GM19397 (cell line): ENCODE results near the gene IMPA2.

Source experiments
- ATAC-seq: cut with Tn5 transposase; IDR thresholded peaks from one replicate; pipeline ENCODE4 v1.9.1; 2021; ENCODE audit warnings: mild to moderate bottlenecking, moderate library complexity; ENCODE audit not compliant: unreplicated experiment

Gene IMPA2

DNA sequence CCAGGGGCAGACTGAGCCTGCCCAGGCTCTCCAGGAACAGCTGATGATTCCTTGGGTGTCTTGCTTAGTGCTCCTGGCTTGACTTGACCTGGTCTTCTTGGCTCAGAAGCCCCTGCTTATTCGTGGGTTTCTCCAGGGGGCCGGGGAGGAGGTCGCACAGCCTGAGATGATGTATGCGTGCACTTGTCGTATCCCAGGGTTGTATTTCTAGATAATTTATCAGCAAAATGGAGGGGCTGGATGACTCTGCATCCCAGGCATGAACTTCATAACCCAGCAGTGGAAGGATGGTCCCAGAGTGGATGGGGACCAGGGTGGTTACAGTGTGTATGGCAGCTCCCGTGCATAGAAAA is 25.2 kb downstream of the IMPA2 start:
- ATAC-seq: no peak

DNA sequence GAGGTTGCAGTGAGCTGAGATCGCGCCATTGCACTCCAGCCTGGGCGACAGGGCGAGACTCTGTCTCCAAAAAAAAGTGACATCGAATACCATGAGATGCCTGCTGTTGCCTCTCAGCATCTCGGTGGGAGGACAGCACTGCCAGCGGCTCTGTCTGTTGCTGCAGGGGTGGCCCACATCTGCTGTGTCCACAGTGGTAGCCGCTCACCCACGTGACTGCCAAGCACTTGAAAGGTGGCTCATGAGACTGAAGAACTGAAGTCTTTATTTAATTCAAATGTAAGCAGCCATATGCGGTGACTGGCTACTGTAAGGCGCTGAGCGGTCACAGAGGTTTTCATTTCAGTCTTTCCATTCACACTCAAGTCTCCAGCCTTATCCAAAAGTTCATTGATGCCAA is 25.8 kb downstream of the IMPA2 start:
- no peak for ATAC-seq

DNA sequence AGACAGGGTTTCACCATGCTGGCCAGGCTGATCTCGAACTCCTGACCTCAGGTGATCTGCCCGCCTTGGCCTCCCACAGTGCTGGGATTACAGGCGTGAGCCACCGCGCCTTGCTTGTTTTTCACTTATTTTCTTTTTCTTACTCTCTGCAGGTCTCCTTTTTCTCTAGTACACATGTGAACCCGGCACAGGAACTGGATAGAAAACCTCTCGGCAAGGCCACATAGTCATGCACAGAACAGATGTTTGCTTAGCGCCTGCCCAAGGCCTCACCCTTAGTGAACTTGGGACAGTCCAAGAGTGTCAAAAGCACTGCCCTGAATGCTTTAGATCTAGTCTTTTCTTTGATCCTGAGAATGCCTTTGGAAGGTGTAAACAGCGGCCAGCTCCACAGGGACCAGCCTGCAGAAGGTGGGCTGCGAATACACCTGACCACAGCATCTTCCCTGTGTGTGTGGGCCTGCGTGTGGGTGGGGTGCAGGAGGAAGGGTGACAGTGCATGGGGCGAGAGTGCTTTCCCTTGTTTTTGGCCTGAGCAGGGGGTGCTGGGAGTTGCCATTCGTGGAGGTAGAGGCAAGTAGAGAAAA is 27.0 kb downstream of the IMPA2 start:
- no peak for ATAC-seq

DNA sequence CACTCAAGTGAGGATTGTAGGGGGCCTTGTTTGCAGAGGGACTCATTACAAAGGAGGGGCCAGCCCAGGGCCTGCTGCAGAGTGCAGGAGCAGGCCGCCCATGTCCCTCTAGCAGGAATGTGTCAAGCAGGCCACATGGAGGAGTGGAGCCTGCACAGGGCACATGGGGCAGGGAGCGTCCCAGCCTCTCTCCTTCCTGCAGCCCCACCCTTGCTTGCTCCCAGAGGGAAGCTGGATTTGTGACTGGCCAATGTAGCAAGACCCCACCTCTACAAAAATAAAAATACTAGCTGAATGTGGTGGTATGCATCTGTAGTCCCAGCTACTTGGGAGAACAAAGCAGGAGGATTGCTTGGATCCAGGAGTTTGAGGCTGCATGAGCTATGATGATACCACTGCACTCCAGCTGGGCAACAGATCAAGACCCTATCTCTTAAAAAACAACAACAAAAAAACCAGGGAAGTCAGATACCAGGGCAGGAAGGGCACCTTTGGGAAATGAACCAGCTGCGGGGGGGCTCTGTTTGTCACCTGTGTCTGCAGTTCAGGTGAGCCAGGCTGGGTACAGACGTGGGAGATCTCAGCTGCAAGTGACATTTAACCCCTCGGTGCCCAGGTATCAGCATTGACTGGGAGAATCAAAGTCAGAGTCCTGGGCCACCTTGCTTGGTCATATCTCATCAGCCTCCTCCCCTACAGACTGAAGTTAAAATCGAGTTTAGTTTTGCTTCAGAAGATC is 27.7 kb downstream of the IMPA2 start:
- ATAC-seq: no peak

DNA sequence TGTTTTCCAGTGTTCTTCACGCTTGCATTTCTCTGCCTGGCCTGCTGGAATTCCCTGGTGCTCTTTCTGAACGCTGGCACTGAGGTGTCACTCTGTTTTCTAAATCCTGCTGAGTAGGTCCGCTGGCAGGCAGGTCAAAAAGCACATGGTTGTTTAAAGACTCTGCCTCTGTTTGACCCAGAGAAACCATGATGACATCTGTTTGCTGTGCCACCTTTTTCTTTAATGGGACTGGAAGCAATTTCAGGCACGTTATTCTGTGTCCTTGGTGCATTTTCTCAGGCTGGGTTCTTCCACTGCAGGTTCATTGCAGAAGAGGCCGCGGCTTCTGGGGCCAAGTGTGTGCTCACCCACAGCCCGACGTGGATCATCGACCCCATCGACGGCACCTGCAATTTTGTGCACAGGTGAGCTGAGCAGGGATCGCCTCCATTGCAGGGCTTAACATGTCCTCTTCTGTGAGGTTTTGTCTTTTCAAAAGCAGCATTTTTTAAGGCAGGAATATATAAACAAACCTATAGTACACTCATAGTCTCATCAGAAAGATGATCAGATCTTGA is 28.4 kb downstream of the IMPA2 start:
- ATAC-seq: no peak

DNA sequence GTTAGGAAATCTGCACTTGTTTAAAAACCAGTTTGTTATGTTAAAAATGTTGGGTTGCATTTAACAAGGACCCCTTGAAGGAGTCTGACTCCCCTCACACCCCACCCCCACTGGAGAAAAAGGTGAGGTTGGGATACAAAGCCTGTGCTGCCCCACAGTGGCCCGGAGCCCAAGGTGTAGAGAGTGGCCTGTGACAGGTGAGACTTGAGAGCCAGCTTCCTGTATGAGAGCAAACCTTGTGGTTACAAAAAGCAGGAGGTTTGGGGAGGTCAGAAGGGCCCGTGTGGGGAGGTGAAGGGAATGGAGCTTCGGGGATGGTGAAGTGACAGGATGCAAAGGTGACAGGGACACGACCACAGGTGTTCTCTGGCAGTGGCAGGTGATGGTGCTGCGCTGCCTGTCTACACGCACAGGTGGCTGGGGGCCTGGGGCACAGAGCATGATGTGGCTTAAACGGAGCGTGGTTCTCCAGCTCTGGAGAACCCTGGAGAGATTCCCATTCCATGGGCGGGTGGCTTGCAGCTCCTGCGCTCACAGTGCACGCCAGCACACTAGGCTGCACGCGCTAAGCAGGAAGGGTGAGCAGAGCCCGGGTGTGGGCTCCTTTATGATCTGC is 29.0 kb downstream of the IMPA2 start:
- ATAC-seq: no peak

DNA sequence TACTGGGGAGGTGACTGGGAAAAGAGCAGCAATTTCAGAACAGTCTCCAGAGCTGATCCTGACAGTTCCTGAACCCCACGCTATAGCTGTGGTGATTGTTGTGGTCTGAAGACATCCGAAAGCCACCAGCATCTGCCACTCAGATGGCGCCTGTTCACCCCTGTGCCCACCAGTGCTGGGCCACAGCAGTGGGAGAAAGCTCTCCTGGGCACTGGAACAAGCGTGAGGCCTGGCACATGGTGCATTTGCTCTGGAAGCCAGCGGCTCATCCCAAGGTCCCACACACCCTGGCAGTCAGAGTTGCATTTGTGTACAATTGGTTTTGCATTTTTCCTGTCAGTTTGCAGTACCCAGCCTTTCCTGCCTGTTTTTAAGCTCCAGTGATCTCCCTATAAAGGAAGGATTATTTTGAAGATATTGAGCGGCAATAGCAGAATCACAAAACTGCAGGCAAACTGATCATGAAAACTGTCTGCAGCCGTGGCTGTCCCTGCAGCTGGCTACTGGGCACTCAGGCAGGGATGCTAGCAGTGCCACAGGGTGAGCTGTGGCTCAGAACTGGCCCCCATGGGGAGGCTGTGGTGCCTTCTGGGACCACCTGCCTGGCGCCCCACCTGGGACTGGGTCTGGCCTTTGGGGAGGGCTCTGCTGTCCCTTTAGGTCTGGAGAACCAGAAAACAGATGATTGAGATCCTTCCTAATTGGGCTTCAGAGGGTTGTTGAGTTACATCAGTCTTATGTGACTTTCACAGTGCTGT is 30.1 kb downstream of the IMPA2 start:
- ATAC-seq: no peak

DNA sequence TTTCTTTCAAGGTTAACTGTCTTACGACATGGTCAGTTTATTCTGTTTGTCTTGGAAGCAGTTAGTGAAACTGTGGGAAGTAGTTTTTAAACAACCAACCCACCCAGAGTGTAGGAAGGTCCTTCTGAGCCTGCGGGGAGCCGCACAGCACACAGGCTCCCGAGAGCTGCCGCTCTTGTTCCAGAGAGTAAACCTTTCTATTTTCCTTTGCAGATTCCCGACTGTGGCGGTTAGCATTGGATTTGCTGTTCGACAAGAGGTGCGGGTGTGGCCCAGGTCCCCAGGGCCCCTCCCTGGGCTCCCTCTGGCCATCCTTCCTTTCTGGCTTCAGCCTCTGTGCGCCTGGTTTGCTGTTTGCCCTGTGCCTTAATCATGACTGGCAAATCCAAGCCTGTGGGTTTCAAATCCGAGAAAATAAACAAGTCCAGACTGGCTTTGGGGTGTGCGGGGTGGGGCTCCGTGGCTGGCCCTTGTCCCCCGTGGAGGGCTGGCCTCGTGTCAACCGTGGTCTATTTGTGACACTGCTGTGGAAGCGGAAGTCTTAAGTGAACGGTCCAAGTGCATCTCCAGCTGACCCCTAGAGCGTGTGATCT is 30.7 kb downstream of the IMPA2 start:
- ATAC-seq: no peak

DNA sequence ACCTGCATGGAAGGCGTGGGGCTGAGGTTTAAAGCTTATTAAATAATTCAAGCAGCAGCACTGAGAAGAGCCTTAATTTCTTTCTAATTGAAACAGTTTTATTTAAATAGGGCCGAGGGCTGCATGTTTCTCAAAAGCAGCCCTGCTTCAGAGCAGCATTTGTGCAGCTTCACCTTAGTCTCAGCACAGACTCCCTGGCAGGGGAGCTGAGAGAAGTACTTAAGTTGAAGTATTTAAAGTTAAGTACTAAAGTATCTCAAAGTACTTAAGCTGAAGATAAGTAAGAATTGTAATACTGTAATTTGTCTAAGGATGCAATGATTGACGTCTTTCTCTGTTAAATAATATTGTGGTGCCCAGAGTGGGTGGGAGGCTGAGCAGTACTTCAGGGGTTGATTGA is 31.4 kb downstream of the IMPA2 start:
- no peak for ATAC-seq

DNA sequence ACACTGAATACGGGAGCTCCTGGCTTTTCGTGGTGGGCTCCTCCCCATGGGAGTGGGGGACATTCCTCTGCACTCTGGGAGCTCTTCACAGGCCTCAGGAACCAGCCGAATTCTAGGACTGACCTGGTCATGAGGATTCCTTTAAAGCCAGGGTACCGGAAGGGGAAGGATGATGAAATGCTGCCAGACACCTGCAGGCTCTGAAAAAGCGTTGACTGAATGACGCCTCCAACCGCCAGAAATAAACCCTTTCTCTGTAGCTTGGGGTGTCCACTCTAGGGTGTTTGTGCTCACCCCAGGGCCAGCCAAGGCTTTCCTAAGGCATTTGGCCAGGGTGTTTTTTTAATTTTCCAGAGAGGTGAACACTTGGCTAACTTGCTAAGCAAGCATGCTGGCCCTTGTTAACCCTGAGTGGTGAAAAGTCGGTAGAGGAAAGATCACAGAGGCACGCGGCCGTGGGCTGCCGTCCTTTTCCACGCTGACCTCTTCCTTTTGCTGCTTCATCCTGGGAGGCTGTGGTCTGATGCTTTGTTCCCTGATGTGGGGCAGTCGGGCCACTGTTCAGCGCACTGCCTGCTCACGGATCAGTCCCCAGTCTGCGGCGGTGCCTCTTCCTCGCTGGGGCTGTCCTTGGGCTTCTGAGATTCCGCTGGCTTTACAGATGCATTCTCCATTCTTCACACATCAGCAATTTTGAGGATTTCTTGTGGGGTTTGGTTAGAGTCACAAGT is 32.0 kb downstream of the IMPA2 start:
- no peak for ATAC-seq

DNA sequence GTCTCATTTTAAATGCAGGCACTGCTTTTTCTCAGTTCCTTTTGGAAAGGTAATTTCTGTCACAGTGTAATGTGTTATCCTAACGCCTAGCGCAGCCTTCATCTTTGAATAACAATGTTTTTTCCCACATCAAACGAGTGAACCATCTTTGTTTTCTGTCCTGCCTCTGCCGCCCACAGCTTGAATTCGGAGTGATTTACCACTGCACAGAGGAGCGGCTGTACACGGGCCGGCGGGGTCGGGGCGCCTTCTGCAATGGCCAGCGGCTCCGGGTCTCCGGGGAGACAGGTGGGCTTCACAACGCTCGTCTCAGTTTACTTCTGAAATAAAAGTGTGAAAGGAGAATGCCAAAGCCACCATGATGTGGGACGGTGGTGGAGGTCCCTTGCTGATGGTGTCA is 32.8 kb downstream of the IMPA2 start:
- ATAC-seq: no peak

DNA sequence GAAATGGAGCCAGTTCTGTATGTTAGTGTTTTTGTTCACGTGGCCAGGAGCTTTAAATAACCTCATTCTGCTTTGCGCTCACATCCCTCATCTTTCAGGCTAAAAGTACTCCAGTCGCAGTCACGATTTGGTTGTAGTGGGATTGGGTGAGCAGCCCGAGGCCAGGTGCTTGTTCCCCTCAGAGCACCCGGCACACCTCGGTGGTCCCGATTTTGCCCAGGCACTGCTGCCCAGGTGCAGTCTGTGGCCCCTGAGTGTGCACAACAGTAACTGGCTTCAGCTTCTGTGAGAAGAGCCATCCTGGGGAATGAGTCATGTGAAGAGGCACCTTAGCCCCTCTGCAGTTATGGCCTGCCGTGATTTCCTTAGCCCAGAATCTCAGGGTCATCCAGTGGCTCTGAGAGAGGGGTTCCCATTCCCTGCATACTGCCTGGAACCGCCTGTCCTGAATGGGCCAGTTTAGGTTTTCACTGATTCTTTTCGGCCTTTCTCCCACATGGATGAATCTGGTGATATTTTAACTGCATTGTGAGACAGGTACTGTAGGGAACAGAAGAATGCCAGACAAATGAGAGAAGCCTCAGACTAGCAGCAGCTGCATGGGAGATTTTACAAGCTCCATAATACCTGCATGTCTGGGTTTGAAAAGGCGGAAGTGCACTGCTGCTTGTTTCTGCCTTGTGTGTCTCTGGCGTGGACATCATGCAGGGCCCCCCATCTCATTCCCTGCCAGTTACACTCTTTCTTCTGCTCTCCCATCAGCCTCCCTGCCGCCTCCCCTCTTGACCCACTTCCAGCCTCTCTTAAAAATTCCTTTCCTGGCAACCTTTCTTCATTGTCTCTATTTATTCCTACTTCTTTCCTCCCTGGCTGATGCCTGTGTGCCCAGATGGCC is 33.5 kb downstream of the IMPA2 start:
- no peak for ATAC-seq

DNA sequence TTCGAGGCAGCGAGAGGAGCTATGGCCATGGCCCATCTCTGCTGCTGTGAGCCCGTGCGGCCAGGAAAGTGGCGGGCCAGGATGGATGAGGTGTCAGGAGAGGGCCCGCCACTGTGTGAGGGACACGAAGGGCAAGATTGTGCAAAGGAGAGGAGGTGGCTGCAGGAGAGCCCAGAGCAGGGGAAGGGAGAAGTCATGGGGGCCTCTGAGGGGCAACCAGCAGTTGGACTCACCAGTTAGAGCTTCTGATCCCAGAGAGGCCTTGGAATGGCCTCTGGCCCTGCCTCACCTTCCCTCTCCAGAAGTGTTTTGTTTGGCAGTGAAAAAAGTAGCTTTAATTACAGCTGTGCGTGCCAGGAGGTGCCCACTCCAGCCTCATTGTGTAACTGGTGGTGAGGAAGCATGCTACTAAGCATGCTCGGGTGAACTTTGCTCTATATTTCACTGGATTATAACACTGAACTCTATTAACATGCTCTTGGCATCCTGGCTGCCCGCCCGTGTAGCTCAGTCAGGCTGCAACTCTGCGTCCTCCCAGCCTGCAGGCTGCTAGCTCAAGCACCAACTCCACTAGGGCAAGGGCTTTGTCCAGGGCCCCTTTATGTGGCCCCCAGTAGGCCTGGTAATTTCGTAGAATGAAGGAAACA is 34.2 kb downstream of the IMPA2 start:
- no peak for ATAC-seq

DNA sequence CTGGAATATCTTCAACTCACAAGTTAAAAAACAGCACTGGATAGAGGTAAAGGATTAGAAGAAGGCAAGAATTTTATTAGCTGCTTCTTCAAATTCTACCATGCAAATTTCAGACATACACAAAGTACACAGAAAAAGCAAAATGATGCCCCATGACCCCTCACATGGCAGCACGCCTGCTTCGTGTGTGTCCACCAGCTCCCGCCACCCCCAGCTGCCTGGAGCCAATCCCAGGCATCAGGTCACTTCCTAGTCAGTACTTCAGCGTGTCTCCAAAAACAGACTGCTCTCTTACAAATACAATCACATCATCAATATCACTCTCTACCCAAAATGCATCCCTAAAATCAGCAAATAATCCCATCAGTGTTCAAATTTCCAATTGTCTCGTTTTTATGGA is 35.8 kb downstream of the IMPA2 start:
- no peak for ATAC-seq

DNA sequence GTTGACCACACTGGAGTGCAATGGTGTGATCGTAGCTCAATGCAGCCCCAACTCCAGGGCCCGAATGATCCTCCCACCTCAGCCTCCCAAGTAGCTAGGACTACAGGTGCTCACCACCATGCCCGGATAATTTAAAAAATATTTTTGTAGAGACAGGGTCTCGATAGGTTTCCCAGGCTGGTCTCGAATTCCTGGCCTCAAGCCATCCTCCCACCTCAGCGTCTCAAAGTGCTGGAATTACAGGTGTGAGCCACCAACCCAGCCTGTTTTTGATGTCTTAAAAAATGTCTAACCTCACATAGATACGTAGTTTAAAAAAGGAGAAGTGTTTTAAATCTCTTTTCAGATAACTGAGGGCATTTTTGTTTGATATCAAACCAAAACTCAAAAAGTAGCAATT is 37.6 kb downstream of the IMPA2 start:
- no peak for ATAC-seq

DNA sequence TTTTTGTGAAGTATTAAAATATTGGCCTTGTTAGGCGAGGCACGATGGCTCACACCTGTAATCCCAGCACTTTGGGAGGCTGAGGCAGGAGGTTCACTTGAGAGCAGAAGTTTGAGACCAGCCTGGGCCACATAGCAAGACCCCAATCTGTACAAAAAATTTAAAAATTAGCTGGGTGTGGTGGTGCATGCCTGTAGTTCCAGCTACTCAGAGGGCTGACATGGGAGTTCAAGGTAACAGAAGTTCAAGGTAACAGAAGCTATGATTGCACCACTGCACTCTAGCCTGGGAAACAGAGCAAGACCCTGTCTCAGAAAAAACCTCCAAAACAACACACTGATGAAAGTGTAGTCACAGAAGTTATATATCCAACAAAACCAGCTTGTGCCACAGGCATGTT is 39.8 kb downstream of the IMPA2 start:
- no peak for ATAC-seq

DNA sequence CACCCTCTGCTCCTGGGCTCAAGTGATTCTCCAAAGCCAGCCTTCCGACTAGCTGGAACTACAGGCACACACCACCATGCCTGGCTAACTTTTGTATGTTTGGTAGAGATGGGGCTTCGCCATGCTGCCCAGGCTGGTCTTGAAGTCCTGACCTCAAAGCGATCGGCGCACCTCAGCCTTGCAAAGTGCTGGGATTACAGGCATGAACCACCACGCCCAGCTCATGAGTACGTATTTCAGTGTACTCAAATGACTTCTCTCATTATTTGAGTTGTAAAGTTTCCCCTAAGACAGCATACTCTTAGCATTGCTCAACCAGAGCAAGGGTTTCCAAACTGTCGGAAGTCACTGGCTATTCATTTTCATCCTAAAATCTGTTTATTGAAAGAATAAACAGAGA is 40.3 kb downstream of the IMPA2 start:
- ATAC-seq: no peak

DNA sequence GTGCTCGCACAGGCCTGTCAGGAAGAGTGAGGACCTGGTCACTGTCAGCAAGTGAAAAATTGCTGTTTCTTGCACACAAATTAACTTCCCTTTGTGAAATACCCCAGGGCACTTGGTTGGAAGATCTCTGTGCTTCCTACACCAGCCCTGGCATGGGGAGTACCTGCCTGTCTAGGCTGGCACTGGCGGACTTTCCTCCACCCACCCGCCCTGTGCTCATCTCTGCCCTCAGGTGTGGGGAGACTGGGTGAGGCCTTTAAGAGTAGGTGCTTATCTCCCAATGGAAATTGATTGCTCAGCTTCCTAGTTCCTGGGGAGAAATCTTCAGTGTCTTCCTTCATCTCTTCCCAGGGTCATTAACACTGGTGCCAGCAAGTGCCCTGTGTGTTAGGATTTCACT is 42.1 kb downstream of the IMPA2 start:
- ATAC-seq: no peak

DNA sequence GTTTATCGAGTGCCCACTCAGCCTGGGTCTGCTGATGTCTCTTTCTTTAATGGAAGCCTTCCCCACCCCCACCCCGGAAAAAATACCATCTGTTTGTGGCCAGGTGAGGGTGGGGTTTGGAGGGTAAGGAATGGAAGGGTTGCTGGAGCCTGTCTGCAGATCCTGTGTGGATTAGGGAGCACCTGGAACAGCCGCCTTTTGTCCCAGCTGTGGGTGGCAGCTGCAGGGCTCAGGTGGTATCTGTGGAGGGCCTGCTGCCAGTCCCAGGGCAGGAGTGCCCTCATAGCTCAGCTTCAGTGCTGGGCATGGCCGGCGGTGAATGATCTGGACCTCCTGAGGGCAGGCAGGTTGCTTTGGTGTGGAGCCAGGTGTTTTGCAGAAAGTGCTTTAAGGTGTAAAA is 45.3 kb downstream of the IMPA2 start:
- ATAC-seq: no peak
